Myocyte (in vitro differentiated cells): ENCODE results near the gene ETHE1. TPM values are rescaled to one million over a fixed set of nuclear protein-coding genes. Genes with fewer than 3 reads are reported as not detected.
"Not testable (repeated sequence)": the region's sequence is repeated elsewhere in the genome, so short reads cannot be mapped to it uniquely, and the experiment has no call there.

Experiments
- DNase-seq: peaks from one replicate; pipeline ENCODE4 v3.0.0-alpha.2; 2012; ENCODE audit warnings: low read depth
- total RNA-seq: library from RNA; depleted of rRNA; stranded (reverse); fragments of >200 nt; gene quantifications from 2 replicates; pipeline ENCODE4 v1.2.3, GENCODE V29; 2014

The ETHE1 gene
- total RNA-seq, 1 donor from 2014 or later = 19.8 TPM

- no peak for DNase-seq
Measured at GRCh38 chr19:43552616-43553015, 25.6 kb upstream of the ETHE1 start.

- no peak for DNase-seq
Measured at GRCh38 chr19:43552198-43552450, 25.1 kb upstream of the ETHE1 start.

GRCh38 chr19:43551399-43552197 lies 24.6 kb upstream of the ETHE1 start:
- no peak for DNase-seq

- no peak for DNase-seq
Measured at GRCh38 chr19:43548706-43549105, 21.7 kb upstream of the ETHE1 start.

GRCh38 chr19:43547926-43548325 lies 20.9 kb upstream of the ETHE1 start:
- DNase-seq = not testable (repeated sequence)

GRCh38 chr19:43546581-43546980 lies 19.6 kb upstream of the ETHE1 start:
- DNase-seq = no peak

- DNase-seq = no peak
Measured at GRCh38 chr19:43545981-43546380, 19.0 kb upstream of the ETHE1 start.

GRCh38 chr19:43545276-43545675 lies 18.3 kb upstream of the ETHE1 start:
- no peak for DNase-seq

- no peak for DNase-seq
Measured at GRCh38 chr19:43544077-43544476, 17.1 kb upstream of the ETHE1 start.

GRCh38 chr19:43541920-43542650 lies 15.1 kb upstream of the ETHE1 start:
- DNase-seq = no peak

- no peak for DNase-seq
Measured at GRCh38 chr19:43540381-43540780, 13.4 kb upstream of the ETHE1 start.

- no peak for DNase-seq
Measured at GRCh38 chr19:43538922-43539321, 11.9 kb upstream of the ETHE1 start.

- peak; percentile 52 for DNase-seq
Measured at GRCh38 chr19:43534816-43535761, 8.1 kb upstream of the ETHE1 start.

GRCh38 chr19:43534305-43534815 lies 7.4 kb upstream of the ETHE1 start:
- DNase-seq = no peak

- DNase-seq = peak; percentile 94
Measured at GRCh38 chr19:43533546-43534304, 6.7 kb upstream of the ETHE1 start.

- peak; percentile 89 for DNase-seq
Measured at GRCh38 chr19:43532962-43533545, 6.1 kb upstream of the ETHE1 start, which contains the start of gene ZNF575. ZNF575 (plus strand) TSS chr19:43533188; CDS start chr19:43534423, 1,235 bp downstream.

- no peak for DNase-seq
Measured at GRCh38 chr19:43532571-43532961, 5.6 kb upstream of the ETHE1 start.

- peak; percentile 32 for DNase-seq
Measured at GRCh38 chr19:43527860-43528622, 1.0 kb upstream of the ETHE1 start.
